IPS-20b (cell line): ENCODE measurements around the gene MOB1B.
"Not testable (repeated sequence)": the region's sequence is repeated elsewhere in the genome, so short reads cannot be mapped to it uniquely, and the experiment has no call there.

Experiments
- H3K27ac ChIP-seq: one replicate; pipeline ENCODE4 v1.5.1; 2013; ENCODE audit warnings: low read length
- H3K27me3 ChIP-seq: 2 replicates; pipeline ENCODE4 v1.6.1; 2013; ENCODE audit warnings: mild to moderate bottlenecking, low read length, inconsistent platforms; ENCODE audit not compliant: insufficient read depth
- H3K36me3 ChIP-seq: 2 replicates; pipeline ENCODE4 v1.6.1; 2013; ENCODE audit warnings: low read depth, mild to moderate bottlenecking, inconsistent platforms, low read length, moderate library complexity; ENCODE audit not compliant: insufficient read depth
- H3K4me1 ChIP-seq: 2 replicates; pipeline ENCODE4 v1.6.1; 2013; ENCODE audit warnings: mild to moderate bottlenecking, control low read depth, inconsistent platforms, low read length, moderate library complexity; ENCODE audit not compliant: insufficient read depth
- H3K4me3 ChIP-seq: 2 replicates; pipeline ENCODE4 v1.5.1; 2013; ENCODE audit warnings: mild to moderate bottlenecking, low read length, inconsistent platforms
- H3K9ac ChIP-seq: 2 replicates; pipeline ENCODE4 v1.6.1; 2013; ENCODE audit warnings: low read depth, mild to moderate bottlenecking, inconsistent platforms, low read length, moderate library complexity
- H3K9me3 ChIP-seq: 2 replicates; pipeline ENCODE4 v1.6.1; 2013; ENCODE audit warnings: mild to moderate bottlenecking, low read depth, low read length, inconsistent platforms; ENCODE audit not compliant: insufficient read depth

The MOB1B gene

GRCh38 chr4:71011451-71011850, 109.3 kb downstream of the MOB1B start:
- no peak overlapping the region for H3K4me3 ChIP-seq
- H3K4me1 ChIP-seq, result no peaks in the 10 kb centered on the region
- no peak overlapping the region for H3K9ac ChIP-seq
- H3K9me3 ChIP-seq, result no peaks in the 10 kb centered on the region
- H3K27me3 ChIP-seq, result no peaks in the 10 kb centered on the region
- H3K36me3 ChIP-seq, result peaks cover 5% of the 10 kb centered on the region
- no peak overlapping the region for H3K27ac ChIP-seq

GRCh38 chr4:71017391-71017790, 115.2 kb downstream of the MOB1B start:
- H3K4me3 ChIP-seq, H3K36me3 ChIP-seq, H3K9ac ChIP-seq, H3K27me3 ChIP-seq, H3K27ac ChIP-seq, H3K4me1 ChIP-seq, H3K9me3 ChIP-seq: not testable (repeated sequence)

GRCh38 chr4:71020611-71021010, 118.4 kb downstream of the MOB1B start:
- Histone ChIP-seq H3K9ac (no peak overlapping the region), H3K9me3 (no peaks in the 10 kb centered on the region), H3K27me3 (no peaks in the 10 kb centered on the region), H3K4me3 (no peak overlapping the region), H3K36me3 (peaks cover 19% of the 10 kb centered on the region), H3K4me1 (no peaks in the 10 kb centered on the region), H3K27ac (no peak overlapping the region)

- no peak overlapping the region for H3K4me3 ChIP-seq
- H3K9me3 ChIP-seq, result no peaks in the 10 kb centered on the region
- peaks cover 44% of the 10 kb centered on the region for H3K36me3 ChIP-seq
- no peaks in the 10 kb centered on the region for H3K27me3 ChIP-seq
- H3K27ac ChIP-seq, result no peak overlapping the region
- H3K4me1 ChIP-seq, result peaks cover 7% of the 10 kb centered on the region; the same call in 1 of the 2 replicates
- H3K9ac ChIP-seq, result no peak overlapping the region
These were observed 123.5 kb downstream of the MOB1B start for GRCh38 chr4:71025654-71026053.

GRCh38 chr4:71026086-71026485, 123.9 kb downstream of the MOB1B start:
- Histone ChIP-seq H3K4me3 (no peak overlapping the region), H3K36me3 (peaks cover 49% of the 10 kb centered on the region), H3K4me1 (peaks cover 7% of the 10 kb centered on the region; the same call in 1 of the 2 replicates), H3K9ac (no peak overlapping the region), H3K27me3 (no peaks in the 10 kb centered on the region), H3K9me3 (no peaks in the 10 kb centered on the region), H3K27ac (no peak overlapping the region)

- Histone ChIP-seq H3K4me3 (no peak overlapping the region), H3K27me3 (no peaks in the 10 kb centered on the region), H3K36me3 (peaks cover 58% of the 10 kb centered on the region), H3K9ac (no peak overlapping the region), H3K9me3 (no peaks in the 10 kb centered on the region), H3K27ac (no peak overlapping the region), H3K4me1 (peaks cover 7% of the 10 kb centered on the region; the same call in 1 of the 2 replicates)
These were observed 125.4 kb downstream of the MOB1B start for GRCh38 chr4:71027611-71028010.

- H3K4me1 ChIP-seq, result peaks cover 7% of the 10 kb centered on the region; the same call in 1 of the 2 replicates
- no peaks in the 10 kb centered on the region for H3K9me3 ChIP-seq
- H3K27me3 ChIP-seq, result no peaks in the 10 kb centered on the region
- no peak overlapping the region; the same call in 1 of the 2 replicates for H3K4me3 ChIP-seq
- no peak overlapping the region for H3K27ac ChIP-seq
- no peak overlapping the region for H3K9ac ChIP-seq
- peaks cover 49% of the 10 kb centered on the region for H3K36me3 ChIP-seq
These were observed 127.3 kb downstream of the MOB1B start for GRCh38 chr4:71029504-71029903.

- not testable (repeated sequence) for H3K27me3 ChIP-seq, H3K9ac ChIP-seq, H3K4me3 ChIP-seq, H3K4me1 ChIP-seq, H3K27ac ChIP-seq, H3K9me3 ChIP-seq
- peaks cover 42% of the 10 kb centered on the region for H3K36me3 ChIP-seq
These were observed 129.9 kb downstream of the MOB1B start for GRCh38 chr4:71032106-71032505.
